Testis (tissue), 2 donors: Measurements from ENCODE around the gene ARHGEF40.

ENCODE experiments used
- POLR2A ChIP-seq: fragments of 450-650 bp; IDR thresholded peaks from one replicate; pipeline ENCODE4 v1.6.1; 2017; ENCODE audit warnings: antibody characterized with exemption, mild to moderate bottlenecking, moderate library complexity
- TF ChIP-seq, protein P1 (sequence below), 3 experiments: fragments of 450-650 bp in 2 of 3; fragments of 200-600 bp in 1 of 3; sonication (generic) in 1 of 3; IDR thresholded peaks; one replicate each; pipeline ENCODE4 v1.5.1; 2016 to 2019; ENCODE audit warnings: antibody characterized with exemption in 3 of 3, mild to moderate bottlenecking in 2 of 3, moderate library complexity in 1 of 3

- TF ChIP-seq, protein P1, sequence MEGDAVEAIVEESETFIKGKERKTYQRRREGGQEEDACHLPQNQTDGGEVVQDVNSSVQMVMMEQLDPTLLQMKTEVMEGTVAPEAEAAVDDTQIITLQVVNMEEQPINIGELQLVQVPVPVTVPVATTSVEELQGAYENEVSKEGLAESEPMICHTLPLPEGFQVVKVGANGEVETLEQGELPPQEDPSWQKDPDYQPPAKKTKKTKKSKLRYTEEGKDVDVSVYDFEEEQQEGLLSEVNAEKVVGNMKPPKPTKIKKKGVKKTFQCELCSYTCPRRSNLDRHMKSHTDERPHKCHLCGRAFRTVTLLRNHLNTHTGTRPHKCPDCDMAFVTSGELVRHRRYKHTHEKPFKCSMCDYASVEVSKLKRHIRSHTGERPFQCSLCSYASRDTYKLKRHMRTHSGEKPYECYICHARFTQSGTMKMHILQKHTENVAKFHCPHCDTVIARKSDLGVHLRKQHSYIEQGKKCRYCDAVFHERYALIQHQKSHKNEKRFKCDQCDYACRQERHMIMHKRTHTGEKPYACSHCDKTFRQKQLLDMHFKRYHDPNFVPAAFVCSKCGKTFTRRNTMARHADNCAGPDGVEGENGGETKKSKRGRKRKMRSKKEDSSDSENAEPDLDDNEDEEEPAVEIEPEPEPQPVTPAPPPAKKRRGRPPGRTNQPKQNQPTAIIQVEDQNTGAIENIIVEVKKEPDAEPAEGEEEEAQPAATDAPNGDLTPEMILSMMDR (IDR thresholded peaks at IDR 0.05) = no peak
- no peak for TF ChIP-seq POLR2A
Observed at GRCh38 chr14:21054123-21054767, 15.9 kb upstream of the ARHGEF40 start.
